ENCODE data around the gene ZFP92.

Gene ZFP92

DNA sequence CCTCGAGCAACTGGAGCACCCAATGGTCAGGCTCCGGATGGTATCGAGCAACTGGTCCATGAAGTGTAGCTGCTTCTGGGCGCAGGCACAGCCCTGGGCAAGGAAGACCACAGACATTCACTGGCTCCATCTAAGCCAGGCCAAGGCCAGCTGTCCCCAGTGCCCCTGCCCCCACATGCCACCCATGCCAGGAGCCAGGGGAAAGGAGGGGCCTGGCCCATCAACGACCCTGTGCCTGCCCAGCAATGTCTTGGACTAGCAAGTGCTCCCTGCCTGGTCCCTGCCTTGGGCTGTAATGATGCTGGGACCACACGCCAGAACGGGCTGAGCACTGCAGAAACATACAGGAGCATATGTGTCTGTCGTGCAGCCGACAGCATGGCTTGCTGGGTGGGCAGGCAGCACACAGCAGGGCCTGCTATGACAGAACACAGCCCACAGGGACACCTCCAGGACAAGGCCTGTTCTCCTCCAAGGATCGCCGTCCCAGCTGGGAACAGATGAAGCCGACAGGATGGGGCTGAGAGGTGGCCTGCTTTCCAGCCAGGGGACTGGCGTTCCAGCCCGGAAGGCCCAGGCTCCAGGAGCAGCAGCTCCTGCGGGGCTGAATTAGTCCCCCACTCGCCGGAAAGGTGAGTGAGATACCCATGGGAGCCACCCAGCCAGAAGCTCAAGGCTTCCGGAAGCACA lies 46.0 kb downstream of the ZFP92 start:
- H3K27me3 ChIP-seq (ENCODE audit: control insufficient read depth in 1 of 2, insufficient read depth in 2 of 2, low read length in 2 of 2): no peaks in the 10 kb centered on the region
- no peak overlapping the region for H3K4me3 ChIP-seq (ENCODE audit: low read length in 2 of 2)
- H3K4me1 ChIP-seq (ENCODE audit: control insufficient read depth, insufficient read depth, low read length): peaks cover 18% of the 10 kb centered on the region
- no peak overlapping the region for H3K27ac ChIP-seq (ENCODE audit: low read length)
- no peak overlapping the region for H3K9ac ChIP-seq (ENCODE audit: low read length in 2 of 2)
- H3K9me3 ChIP-seq (ENCODE audit: control insufficient read depth in 2 of 2, low read length in 2 of 2): no peaks in the 10 kb centered on the region
- peaks cover 0 to 3% of the 10 kb centered on the region in 2 donors for H3K36me3 ChIP-seq (ENCODE audit: control insufficient read depth in 2 of 2, insufficient read depth in 2 of 2, low read length in 2 of 2)

- peaks cover 0 to 2% of the 10 kb centered on the region in 2 donors for H3K27me3 ChIP-seq (ENCODE audit: control insufficient read depth in 1 of 2, insufficient read depth in 2 of 2, low read length in 2 of 2)
- no peaks in the 10 kb centered on the region for H3K9me3 ChIP-seq (ENCODE audit: control insufficient read depth in 2 of 2, low read length in 2 of 2)
- H3K9ac ChIP-seq (ENCODE audit: low read length in 2 of 2): no peak overlapping the region
- H3K4me1 ChIP-seq (ENCODE audit: control insufficient read depth, insufficient read depth, low read length): peaks cover 18% of the 10 kb centered on the region
- no peak overlapping the region for H3K27ac ChIP-seq (ENCODE audit: low read length)
- H3K36me3 ChIP-seq (ENCODE audit: control insufficient read depth in 2 of 2, insufficient read depth in 2 of 2, low read length in 2 of 2): peaks cover 0 to 3% of the 10 kb centered on the region in 2 donors
- H3K4me3 ChIP-seq (ENCODE audit: low read length in 2 of 2): no peak overlapping the region
These were observed 46.7 kb downstream of the ZFP92 start for GRCh38 chrX:153457827-153458466.

- no peak overlapping the region for H3K9ac ChIP-seq (ENCODE audit: low read length in 2 of 2)
These were observed 47.2 kb downstream of the ZFP92 start for GRCh38 chrX:153458476-153458875.

DNA sequence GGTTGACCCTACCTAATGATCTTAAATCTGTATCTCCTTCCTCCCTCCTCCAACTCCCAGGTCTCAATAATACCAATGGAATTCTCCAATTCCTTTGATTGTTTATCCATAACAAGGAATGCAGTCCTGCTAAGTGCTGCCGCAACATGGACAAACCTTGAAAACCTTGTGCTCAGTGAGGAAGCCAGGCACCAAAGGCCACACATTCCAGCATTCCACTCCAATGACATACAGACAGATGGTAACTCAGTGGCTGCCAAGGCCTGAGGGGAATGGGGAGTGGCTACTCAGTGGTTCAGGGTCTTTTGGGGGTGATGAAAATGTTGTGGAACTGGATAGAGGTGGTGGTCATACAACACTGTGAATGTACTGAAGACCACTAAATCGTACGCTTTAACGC lies 48.7 kb downstream of the ZFP92 start:
- Histone ChIP-seq H3K27ac (ENCODE audit: low read length) (no peak overlapping the region), H3K36me3 (ENCODE audit: control insufficient read depth in 2 of 2, insufficient read depth in 2 of 2, low read length in 2 of 2) (peaks cover 0 to 3% of the 10 kb centered on the region in 2 donors), H3K9ac (ENCODE audit: low read length in 2 of 2) (no peak overlapping the region), H3K4me1 (ENCODE audit: control insufficient read depth, insufficient read depth, low read length) (peaks cover 22% of the 10 kb centered on the region), H3K4me3 (ENCODE audit: low read length in 2 of 2) (no peak overlapping the region), H3K9me3 (ENCODE audit: control insufficient read depth in 2 of 2, low read length in 2 of 2) (no peaks in the 10 kb centered on the region), H3K27me3 (ENCODE audit: control insufficient read depth in 1 of 2, insufficient read depth in 2 of 2, low read length in 2 of 2) (peaks cover 0 to 7% of the 10 kb centered on the region in 2 donors)

More at GRCh38 chrX:153458476-153458875, 47.2 kb downstream of the ZFP92 start:
- H3K27me3 ChIP-seq (ENCODE audit: control insufficient read depth in 1 of 2, insufficient read depth in 2 of 2, low read length in 2 of 2): peaks cover 0 to 2% of the 10 kb centered on the region in 2 donors
- no peak overlapping the region for H3K27ac ChIP-seq (ENCODE audit: low read length)
- H3K4me3 ChIP-seq (ENCODE audit: low read length in 2 of 2): no peak overlapping the region
- peaks cover 18% of the 10 kb centered on the region for H3K4me1 ChIP-seq (ENCODE audit: control insufficient read depth, insufficient read depth, low read length)
- H3K36me3 ChIP-seq (ENCODE audit: control insufficient read depth in 2 of 2, insufficient read depth in 2 of 2, low read length in 2 of 2): peaks cover 0 to 3% of the 10 kb centered on the region in 2 donors
- H3K9me3 ChIP-seq (ENCODE audit: control insufficient read depth in 2 of 2, low read length in 2 of 2): no peaks in the 10 kb centered on the region

DNA sequence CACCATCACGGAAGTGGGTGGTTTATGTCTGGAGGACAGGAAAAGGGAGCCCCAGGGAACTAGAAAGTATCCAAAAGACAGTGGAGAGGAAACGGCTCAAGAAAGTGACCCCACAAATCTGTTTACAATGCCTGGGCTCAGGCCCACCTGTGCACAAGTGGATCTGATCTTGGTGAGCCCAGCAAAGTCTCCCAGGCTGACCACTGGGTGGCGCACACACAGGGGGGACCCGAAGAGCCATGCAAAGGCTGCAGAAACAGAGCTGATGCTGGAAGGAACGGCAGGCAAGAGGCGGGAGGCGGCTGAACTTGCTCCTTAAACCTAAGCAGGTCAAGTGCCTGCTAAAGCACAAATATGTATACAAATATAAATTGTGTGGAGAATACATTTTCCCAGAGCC lies 49.6 kb downstream of the ZFP92 start:
- Histone ChIP-seq H3K27ac (ENCODE audit: low read length) (no peak overlapping the region), H3K4me1 (ENCODE audit: control insufficient read depth, insufficient read depth, low read length) (peaks cover 21% of the 10 kb centered on the region), H3K36me3 (ENCODE audit: control insufficient read depth in 2 of 2, insufficient read depth in 2 of 2, low read length in 2 of 2) (peaks cover 0 to 3% of the 10 kb centered on the region in 2 donors), H3K27me3 (ENCODE audit: control insufficient read depth in 1 of 2, insufficient read depth in 2 of 2, low read length in 2 of 2) (peaks cover 0 to 7% of the 10 kb centered on the region in 2 donors), H3K9ac (ENCODE audit: low read length in 2 of 2) (no peak overlapping the region), H3K9me3 (ENCODE audit: control insufficient read depth in 2 of 2, low read length in 2 of 2) (no peaks in the 10 kb centered on the region), H3K4me3 (ENCODE audit: low read length in 2 of 2) (no peak overlapping the region)

Data from stomach smooth muscle (tissue), 2 donors.